ENCODE results near the gene ZBTB16.

- no peak for TF ChIP-seq CTCF (IDR thresholded peaks at IDR 0.05 in 8 of 11, conservative IDR thresholded peaks at IDR 0.05 in 3 of 11)
- TF ChIP-seq POLR2A (IDR thresholded peaks at IDR 0.05) = no peak
- TF ChIP-seq POLR2AphosphoS5 (IDR thresholded peaks at IDR 0.05) = peak; percentile 13 to 57 (median 27)
These were observed 190.7 kb downstream of the ZBTB16 start for GRCh38 chr11:114250180-114250579.

All from spleen (tissue), 7 donors.